Activated CD4-positive, CD25-positive, alpha-beta regulatory T cell (primary cell): ENCODE measurements around the gene LRPAP1.

Source experiments
- DNase-seq, 4 experiments: peaks; one replicate each; lab custom pipeline; 2025; lab: John Stamatoyannopoulos, UW

The LRPAP1 gene

GRCh38 chr4:3472411-3473141 is 59.6 kb downstream of the LRPAP1 start:
- DNase-seq, result no peak

GRCh38 chr4:3471886-3472285 is 60.3 kb downstream of the LRPAP1 start:
- no peak for DNase-seq

GRCh38 chr4:3471098-3471760 is 61.0 kb downstream of the LRPAP1 start:
- no peak for DNase-seq

GRCh38 chr4:3470244-3471097 is 61.8 kb downstream of the LRPAP1 start:
- DNase-seq, result no peak

- no peak for DNase-seq
These were observed 62.6 kb downstream of the LRPAP1 start for GRCh38 chr4:3469386-3470243.

- no peak for DNase-seq
These were observed 63.4 kb downstream of the LRPAP1 start for GRCh38 chr4:3468804-3469203.

GRCh38 chr4:3468154-3468553 is 64.1 kb downstream of the LRPAP1 start:
- no peak for DNase-seq

- no peak for DNase-seq
These were observed 64.6 kb downstream of the LRPAP1 start for GRCh38 chr4:3467601-3468031.

- DNase-seq, result no peak
These were observed 65.3 kb downstream of the LRPAP1 start for GRCh38 chr4:3466691-3467600.

GRCh38 chr4:3465698-3466671 is 66.2 kb downstream of the LRPAP1 start:
- no peak for DNase-seq

- DNase-seq, result no peak
These were observed 67.1 kb downstream of the LRPAP1 start for GRCh38 chr4:3464911-3465697.

GRCh38 chr4:3464349-3464905 is 67.8 kb downstream of the LRPAP1 start:
- DNase-seq, result no peak

GRCh38 chr4:3463556-3464348 is 68.5 kb downstream of the LRPAP1 start:
- no peak for DNase-seq

- no peak for DNase-seq
These were observed 69.3 kb downstream of the LRPAP1 start, which contains the start of gene DOK7 for GRCh38 chr4:3462790-3463415. Gene DOK7, plus strand, starts transcription at chr4:3463306. Its CDS starts 70 bp downstream, at chr4:3463376.

GRCh38 chr4:3462321-3462789 is 69.9 kb downstream of the LRPAP1 start:
- no peak for DNase-seq

GRCh38 chr4:3461515-3462291 is 70.5 kb downstream of the LRPAP1 start:
- DNase-seq, result no peak
